SK-N-SH (cell line): Measurements from ENCODE around the gene ZFP36L1. TPM values are rescaled to one million over a fixed set of nuclear protein-coding genes. Genes with fewer than 3 reads are reported as not detected.

Experiments used
- CTCF ChIA-PET: fragments of 300-600, 350-600 bp; formaldehyde crosslinking; extraction: SDS; loops from one replicate; lab custom pipeline; 2021; lab: Yijun Ruan, JAX
- POLR2A ChIA-PET: fragments of 350-600 bp; sonication (Branson Sonifier 250); formaldehyde crosslinking; extraction: SDS; loops from one replicate; lab custom pipeline; 2020; ENCODE audit warnings: antibody characterized with exemption, inconsistent platforms; lab: Yijun Ruan, JAX
- DNase-seq: peaks from one replicate; pipeline ENCODE4 v3.0.0; 2012
- H2AFZ ChIP-seq: fragments of 200-600 bp; sonication (generic); 2 replicates; pipeline ENCODE4 v1.8.1; 2016; ENCODE audit warnings: antibody characterized with exemption, mild to moderate bottlenecking, low read depth
- H3F3A ChIP-seq: fragments of 200-600 bp; sonication (generic); replicated peaks from 2 replicates; pipeline ENCODE3; 2016; ENCODE audit warnings: antibody characterized with exemption, mild to moderate bottlenecking; ENCODE audit not compliant: insufficient read depth
- H3K27ac ChIP-seq, 2 experiments: fragments of 200-500 bp in 1 of 2; fragments of 200-600 bp in 1 of 2; sonication (Bioruptor generic) in 1 of 2; sonication (generic), shearing (Covaris generic) in 1 of 2; 2 replicates each; pipeline versions ENCODE4 v1.5.1 to v1.6.1; 2014 to 2016; ENCODE audit warnings: low read depth in 2 of 2, inconsistent platforms in 1 of 2, low read length in 1 of 2, mild to moderate bottlenecking in 1 of 2, mixed read lengths in 1 of 2
- H3K27me3 ChIP-seq: fragments of 200-600 bp; sonication (generic), shearing (Covaris generic); 2 replicates; pipeline ENCODE4 v1.6.1; 2016; ENCODE audit warnings: mixed run types; ENCODE audit not compliant: insufficient read depth
- H3K36me3 ChIP-seq, 2 experiments: fragments of 200-500 bp in 1 of 2; fragments of 200-600 bp in 1 of 2; sonication (Bioruptor generic) in 1 of 2; sonication (generic) in 1 of 2; replicated peaks in 1 of 2; 2 replicates each; pipeline versions ENCODE3 to v1.5.1; 2014 to 2016; ENCODE audit warnings: low read length in 1 of 2, mild to moderate bottlenecking in 1 of 2; ENCODE audit not compliant: insufficient read depth in 2 of 2, control insufficient read depth in 1 of 2
- H3K4me1 ChIP-seq, 2 experiments: fragments of 200-500 bp in 1 of 2; fragments of 200-600 bp in 1 of 2; sonication (Bioruptor generic) in 1 of 2; sonication (generic), shearing (Covaris generic) in 1 of 2; 2 replicates each; pipeline versions ENCODE4 v1.5.1 to v1.6.1; 2014 to 2016; ENCODE audit warnings: low read depth in 1 of 2, low read length in 1 of 2, mixed run types in 1 of 2; ENCODE audit not compliant: insufficient read depth in 2 of 2, control insufficient read depth in 1 of 2
- H3K4me2 ChIP-seq: fragments of 200-600 bp; sonication (generic), shearing (Covaris generic); 2 replicates; pipeline ENCODE4 v1.6.1; 2017; ENCODE audit warnings: mixed run types
- H3K4me3 ChIP-seq, 2 experiments: fragments of 200-500 bp in 1 of 2; fragments of 200-600 bp in 1 of 2; sonication (Bioruptor generic) in 1 of 2; sonication (generic), shearing (Covaris generic) in 1 of 2; 2 replicates each; pipeline versions ENCODE4 v1.5.1 to v1.8.1; 2014 to 2016; ENCODE audit warnings: low read depth in 2 of 2, inconsistent platforms in 1 of 2, low read length in 1 of 2, mild to moderate bottlenecking in 1 of 2, mixed read lengths in 1 of 2, moderate library complexity in 1 of 2
- H3K79me2 ChIP-seq: fragments of 200-600 bp; sonication (generic); 2 replicates; pipeline ENCODE4 v1.8.1; 2017; ENCODE audit warnings: mild to moderate bottlenecking; ENCODE audit not compliant: insufficient read depth
- H3K9ac ChIP-seq: fragments of 200-600 bp; sonication (generic); 2 replicates; pipeline ENCODE4 v1.6.1; 2017; ENCODE audit warnings: mixed run types
- H3K9me2 ChIP-seq: fragments of 200-600 bp; sonication (generic); 2 replicates; pipeline ENCODE4 v1.6.1; 2017; ENCODE audit warnings: mixed run types
- H3K9me3 ChIP-seq: fragments of 200-600 bp; sonication (generic); 2 replicates; pipeline ENCODE4 v1.6.1; 2017; ENCODE audit warnings: mixed run types, mild to moderate bottlenecking, moderate library complexity
- H4K20me1 ChIP-seq: fragments of 200-600 bp; sonication (generic); 2 replicates; pipeline ENCODE4 v1.6.1; 2017; ENCODE audit warnings: mild to moderate bottlenecking, mixed run types; ENCODE audit not compliant: insufficient read depth
- CHD2 ChIP-seq: fragments of 150-350 bp; IDR thresholded peaks from 2 replicates; pipeline ENCODE4 v1.6.1; 2018; ENCODE audit warnings: low read length; ENCODE audit not compliant: partially characterized antibody
- FOXM1 ChIP-seq: IDR thresholded peaks from 2 replicates; pipeline ENCODE4 v1.4.0; 2012; ENCODE audit warnings: low read depth, mild to moderate bottlenecking
- JUND ChIP-seq: IDR thresholded peaks from 2 replicates; pipeline ENCODE4 v1.4.0; 2012
- MAX ChIP-seq: IDR thresholded peaks from 2 replicates; pipeline ENCODE4 v1.4.0; 2012; ENCODE audit warnings: low read depth
- MEF2A ChIP-seq: IDR thresholded peaks from 2 replicates; pipeline ENCODE4 v1.4.0; 2012; ENCODE audit warnings: low read depth, borderline replicate concordance
- MXI1 ChIP-seq: IDR thresholded peaks from 2 replicates; pipeline ENCODE4 v1.6.1; 2012; ENCODE audit warnings: mild to moderate bottlenecking, low read depth, low read length, improper control_type of control experiment
- NRF1 ChIP-seq: IDR thresholded peaks from 2 replicates; pipeline ENCODE4 v1.6.1; 2012; ENCODE audit warnings: low read depth, mild to moderate bottlenecking, low read length
- RAD21 ChIP-seq: IDR thresholded peaks from 2 replicates; pipeline ENCODE4 v1.6.1; 2012; ENCODE audit warnings: mild to moderate bottlenecking, low read length
- RCOR1 ChIP-seq: fragments of 150-350 bp; IDR thresholded peaks from 2 replicates; pipeline ENCODE4 v1.6.1; 2017; ENCODE audit warnings: antibody characterized with exemption, low read length
- SIN3A ChIP-seq: IDR thresholded peaks from 2 replicates; pipeline ENCODE4 v1.6.1; 2012; ENCODE audit warnings: low read depth, mild to moderate bottlenecking, low read length, moderate library complexity, borderline replicate concordance
- TAF1 ChIP-seq: IDR thresholded peaks from 2 replicates; pipeline ENCODE4 v1.6.1; 2012; ENCODE audit warnings: low read depth, mild to moderate bottlenecking, low read length, moderate library complexity, borderline replicate concordance
- YY1 ChIP-seq: IDR thresholded peaks from 2 replicates; pipeline ENCODE4 v1.4.0; 2012; ENCODE audit warnings: low read depth, mild to moderate bottlenecking
- WGBS: methylation state at CpG from one replicate; pipeline ENCODE4 v1.1.6; 2017; ENCODE audit warnings: low lambda C conversion rate; 5-methylcytosine and 5-hydroxymethylcytosine counted together
- polyA plus RNA-seq, 3 experiments: library from polyadenylated mRNA; depleted of rRNA; stranded (reverse); fragments of >200 nt; gene quantifications; 2 replicates each; pipeline ENCODE4 v1.2.3, GENCODE V29; 2012
- TF ChIP-seq, protein P1 (sequence below): IDR thresholded peaks from 2 replicates; pipeline ENCODE4 v1.6.1; 2012; ENCODE audit warnings: mild to moderate bottlenecking, low read depth, low read length, moderate library complexity
- TF ChIP-seq, protein P2 (sequence below): fragments of 150-350 bp; IDR thresholded peaks from 2 replicates; pipeline ENCODE4 v1.6.1; 2017; ENCODE audit warnings: antibody characterized with exemption, low read length, low read depth, borderline replicate concordance
- TF ChIP-seq, protein P3 (sequence below): IDR thresholded peaks from 2 replicates; pipeline ENCODE4; 2012

The ZFP36L1 gene
- polyA plus RNA-seq, 1 of the 3 experiments (the other 2 are of a cell fraction), result 16.5 TPM

- TF ChIP-seq SIN3A, result no peak
- no peak for TF ChIP-seq CHD2
- Histone ChIP-seq H3K4me3 (no peak overlapping the region), H3F3A (no peaks in the 10 kb centered on the region), H3K9me2 (no peaks in the 10 kb centered on the region), H2AFZ (no peak overlapping the region), H3K27me3 (no peaks in the 10 kb centered on the region), H3K36me3 (peaks cover 0 to 9% of the 10 kb centered on the region in 2 experiments), H3K4me2 (no peak overlapping the region), H4K20me1 (no peaks in the 10 kb centered on the region), H3K4me1 (peaks cover 13% of the 10 kb centered on the region in 2 experiments; a peak in 3 of 4 replicates), H3K27ac (no peak overlapping the region), H3K79me2 (no peaks in the 10 kb centered on the region), H3K9ac (no peak overlapping the region), H3K9me3 (0 out of 2 replicates have a peak, but pooled peaks cover 13% of the 10 kb centered on the region)
- no peak for DNase-seq
- ChIA-PET CTCF (interaction anchor here (0.5 to 1.0 kb wide), 3 partner anchors 19 to 494 kb away, joined by 3 read pairs; no protein-coding TSS in a partner anchor), POLR2A (no interaction called here)
- WGBS, result 89% methylated on average over 7 of the region's 7 CpGs
Measured at GRCh38 chr14:68805414-68805813, 12.5 kb upstream of the ZFP36L1 start.

DNA sequence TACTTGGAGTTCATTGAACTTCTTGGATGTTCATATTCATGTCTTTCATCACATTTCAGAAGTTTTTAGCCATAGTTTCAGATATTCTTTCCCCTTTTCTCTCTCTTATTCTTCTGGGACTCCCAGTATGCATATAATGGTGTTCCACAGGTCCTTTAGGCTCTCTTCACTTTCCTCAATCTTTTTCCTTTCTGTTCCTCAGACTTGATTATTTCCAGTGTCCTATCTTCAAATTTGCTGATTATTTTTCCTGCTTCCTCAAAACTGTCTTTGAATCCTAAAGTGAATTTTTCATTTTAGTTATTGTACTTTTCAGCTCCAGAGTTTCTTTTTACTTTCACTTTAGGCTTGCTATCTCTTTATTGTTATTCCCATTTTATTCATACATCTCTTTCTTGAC, 8.8 kb upstream of the ZFP36L1 start:
- no peaks in the 10 kb centered on the region for H4K20me1 ChIP-seq
- peaks cover 22% of the 10 kb centered on the region for H3F3A ChIP-seq
- ChIA-PET POLR2A (no interaction called here), CTCF (interaction anchor here (0.8 kb wide), 1 partner anchor 30 kb away, joined by 3 read pairs; no protein-coding TSS in a partner anchor)
- TF ChIP-seq JUND (no peak), FOXM1 (no peak), MEF2A (no peak), SIN3A (no peak), RAD21 (no peak), MXI1 (no peak), RCOR1 (no peak), CHD2 (no peak), TAF1 (no peak), YY1 (no peak), NRF1 (no peak), MAX (no peak)
- TF ChIP-seq, protein P1, sequence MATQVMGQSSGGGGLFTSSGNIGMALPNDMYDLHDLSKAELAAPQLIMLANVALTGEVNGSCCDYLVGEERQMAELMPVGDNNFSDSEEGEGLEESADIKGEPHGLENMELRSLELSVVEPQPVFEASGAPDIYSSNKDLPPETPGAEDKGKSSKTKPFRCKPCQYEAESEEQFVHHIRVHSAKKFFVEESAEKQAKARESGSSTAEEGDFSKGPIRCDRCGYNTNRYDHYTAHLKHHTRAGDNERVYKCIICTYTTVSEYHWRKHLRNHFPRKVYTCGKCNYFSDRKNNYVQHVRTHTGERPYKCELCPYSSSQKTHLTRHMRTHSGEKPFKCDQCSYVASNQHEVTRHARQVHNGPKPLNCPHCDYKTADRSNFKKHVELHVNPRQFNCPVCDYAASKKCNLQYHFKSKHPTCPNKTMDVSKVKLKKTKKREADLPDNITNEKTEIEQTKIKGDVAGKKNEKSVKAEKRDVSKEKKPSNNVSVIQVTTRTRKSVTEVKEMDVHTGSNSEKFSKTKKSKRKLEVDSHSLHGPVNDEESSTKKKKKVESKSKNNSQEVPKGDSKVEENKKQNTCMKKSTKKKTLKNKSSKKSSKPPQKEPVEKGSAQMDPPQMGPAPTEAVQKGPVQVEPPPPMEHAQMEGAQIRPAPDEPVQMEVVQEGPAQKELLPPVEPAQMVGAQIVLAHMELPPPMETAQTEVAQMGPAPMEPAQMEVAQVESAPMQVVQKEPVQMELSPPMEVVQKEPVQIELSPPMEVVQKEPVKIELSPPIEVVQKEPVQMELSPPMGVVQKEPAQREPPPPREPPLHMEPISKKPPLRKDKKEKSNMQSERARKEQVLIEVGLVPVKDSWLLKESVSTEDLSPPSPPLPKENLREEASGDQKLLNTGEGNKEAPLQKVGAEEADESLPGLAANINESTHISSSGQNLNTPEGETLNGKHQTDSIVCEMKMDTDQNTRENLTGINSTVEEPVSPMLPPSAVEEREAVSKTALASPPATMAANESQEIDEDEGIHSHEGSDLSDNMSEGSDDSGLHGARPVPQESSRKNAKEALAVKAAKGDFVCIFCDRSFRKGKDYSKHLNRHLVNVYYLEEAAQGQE, result no peak
- TF ChIP-seq, protein P2, sequence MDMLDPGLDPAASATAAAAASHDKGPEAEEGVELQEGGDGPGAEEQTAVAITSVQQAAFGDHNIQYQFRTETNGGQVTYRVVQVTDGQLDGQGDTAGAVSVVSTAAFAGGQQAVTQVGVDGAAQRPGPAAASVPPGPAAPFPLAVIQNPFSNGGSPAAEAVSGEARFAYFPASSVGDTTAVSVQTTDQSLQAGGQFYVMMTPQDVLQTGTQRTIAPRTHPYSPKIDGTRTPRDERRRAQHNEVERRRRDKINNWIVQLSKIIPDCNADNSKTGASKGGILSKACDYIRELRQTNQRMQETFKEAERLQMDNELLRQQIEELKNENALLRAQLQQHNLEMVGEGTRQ, result no peak
- TF ChIP-seq, protein P3, sequence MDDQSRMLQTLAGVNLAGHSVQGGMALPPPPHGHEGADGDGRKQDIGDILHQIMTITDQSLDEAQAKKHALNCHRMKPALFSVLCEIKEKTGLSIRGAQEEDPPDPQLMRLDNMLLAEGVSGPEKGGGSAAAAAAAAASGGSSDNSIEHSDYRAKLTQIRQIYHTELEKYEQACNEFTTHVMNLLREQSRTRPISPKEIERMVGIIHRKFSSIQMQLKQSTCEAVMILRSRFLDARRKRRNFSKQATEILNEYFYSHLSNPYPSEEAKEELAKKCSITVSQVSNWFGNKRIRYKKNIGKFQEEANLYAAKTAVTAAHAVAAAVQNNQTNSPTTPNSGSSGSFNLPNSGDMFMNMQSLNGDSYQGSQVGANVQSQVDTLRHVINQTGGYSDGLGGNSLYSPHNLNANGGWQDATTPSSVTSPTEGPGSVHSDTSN, result no peak
- H3K9me2 ChIP-seq, result no peaks in the 10 kb centered on the region
- peaks cover 0 to 9% of the 10 kb centered on the region in 2 experiments for H3K36me3 ChIP-seq
- H3K4me2 ChIP-seq, result no peak overlapping the region
- no peak for DNase-seq
- no peak overlapping the region for H3K27ac ChIP-seq
- H3K79me2 ChIP-seq, result no peaks in the 10 kb centered on the region
- H3K27me3 ChIP-seq, result no peaks in the 10 kb centered on the region
- no peak overlapping the region for H2AFZ ChIP-seq
- peaks cover 3 to 4% of the 10 kb centered on the region in 2 experiments for H3K4me1 ChIP-seq
- no peak overlapping the region for H3K4me3 ChIP-seq
- 0 out of 2 replicates have a peak, but pooled peaks cover 13% of the 10 kb centered on the region for H3K9me3 ChIP-seq
- no peak overlapping the region for H3K9ac ChIP-seq
